GM12878 (cell line): ENCODE measurements around the gene UFSP2.

Source experiments
- EGR1 ChIP-seq, 2 experiments: IDR thresholded peaks; 1 replicate in 1 of 2; 2 replicates in 1 of 2; pipeline ENCODE4 v1.6.1; 2011 to 2012; ENCODE audit warnings: low read depth in 2 of 2, low read length in 2 of 2, borderline replicate concordance in 1 of 2, mild to moderate bottlenecking in 1 of 2, moderate library complexity in 1 of 2
- TF ChIP-seq, protein P1 (sequence below), 3 experiments: IDR thresholded peaks in 2 of 3; conservative IDR thresholded peaks in 1 of 3; 2 replicates each; pipeline ENCODE4 v1.5.1; 2011; ENCODE audit warnings: low read depth in 3 of 3, low read length in 3 of 3, mild to moderate bottlenecking in 3 of 3, control low read depth in 2 of 3, moderate library complexity in 2 of 3, inconsistent platforms in 1 of 3, mixed read lengths in 1 of 3; ENCODE audit not compliant: control insufficient read depth in 2 of 3, insufficient read depth in 1 of 3; ENCODE audit errors: extremely low read depth in 1 of 3

DNA sequence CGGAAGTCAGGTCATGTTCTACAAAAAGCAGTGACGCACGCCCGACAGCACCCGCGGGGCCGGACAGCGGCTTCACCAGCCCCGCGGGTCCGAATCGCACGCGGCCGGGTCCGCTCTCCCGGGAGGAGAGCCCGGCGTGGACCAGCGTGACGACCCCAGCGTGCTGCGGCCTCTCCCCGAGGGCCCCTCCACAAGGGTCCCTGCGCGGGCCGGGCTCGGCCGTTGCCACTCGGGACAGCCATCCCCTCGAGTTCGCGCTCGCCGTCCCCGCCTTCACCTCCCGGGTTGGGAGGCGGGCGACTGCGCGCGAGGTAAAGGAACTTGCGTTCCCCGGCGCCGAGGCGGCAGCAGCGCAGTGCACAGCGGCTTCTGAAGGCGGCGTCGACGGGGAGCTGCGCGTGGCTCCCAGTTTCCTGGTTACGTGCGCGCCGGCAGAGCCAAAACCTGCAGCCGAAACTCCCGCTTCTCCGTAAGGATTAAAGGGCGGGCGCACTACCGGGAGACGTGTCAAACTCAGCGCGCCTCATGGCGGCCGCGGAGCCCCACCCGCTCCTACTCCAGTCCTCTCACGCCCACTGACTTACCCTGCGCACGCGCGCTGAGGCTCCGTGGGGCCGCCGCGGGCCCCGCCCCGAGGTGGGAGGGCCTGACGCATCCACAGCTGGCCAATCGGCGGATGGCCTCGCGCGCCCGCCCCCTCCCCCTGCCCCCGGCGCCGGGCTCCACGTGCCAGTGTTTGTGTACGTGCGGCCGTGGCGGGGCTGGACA lies 29.6 kb downstream of the UFSP2 start:
- TF ChIP-seq, protein P1, sequence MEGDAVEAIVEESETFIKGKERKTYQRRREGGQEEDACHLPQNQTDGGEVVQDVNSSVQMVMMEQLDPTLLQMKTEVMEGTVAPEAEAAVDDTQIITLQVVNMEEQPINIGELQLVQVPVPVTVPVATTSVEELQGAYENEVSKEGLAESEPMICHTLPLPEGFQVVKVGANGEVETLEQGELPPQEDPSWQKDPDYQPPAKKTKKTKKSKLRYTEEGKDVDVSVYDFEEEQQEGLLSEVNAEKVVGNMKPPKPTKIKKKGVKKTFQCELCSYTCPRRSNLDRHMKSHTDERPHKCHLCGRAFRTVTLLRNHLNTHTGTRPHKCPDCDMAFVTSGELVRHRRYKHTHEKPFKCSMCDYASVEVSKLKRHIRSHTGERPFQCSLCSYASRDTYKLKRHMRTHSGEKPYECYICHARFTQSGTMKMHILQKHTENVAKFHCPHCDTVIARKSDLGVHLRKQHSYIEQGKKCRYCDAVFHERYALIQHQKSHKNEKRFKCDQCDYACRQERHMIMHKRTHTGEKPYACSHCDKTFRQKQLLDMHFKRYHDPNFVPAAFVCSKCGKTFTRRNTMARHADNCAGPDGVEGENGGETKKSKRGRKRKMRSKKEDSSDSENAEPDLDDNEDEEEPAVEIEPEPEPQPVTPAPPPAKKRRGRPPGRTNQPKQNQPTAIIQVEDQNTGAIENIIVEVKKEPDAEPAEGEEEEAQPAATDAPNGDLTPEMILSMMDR (IDR thresholded peaks at IDR 0.05 in 2 of 3, conservative IDR thresholded peaks at IDR 0.05 in 1 of 3; ENCODE audit: control insufficient read depth in 2 of 3, extremely low read depth in 1 of 3, insufficient read depth in 1 of 3, low read depth in 3 of 3, low read length in 3 of 3) = no peak
- TF ChIP-seq EGR1 (IDR thresholded peaks at IDR 0.05; ENCODE audit: borderline replicate concordance in 1 of 2, low read depth in 2 of 2, low read length in 2 of 2) = peak in 1 of 2 experiments; percentile 75; a peak in 1 of 3 replicates
